ENCODE results near the gene ATP11A.
A peak's percentile ranks its signal among the peaks of the same experiment; 100 is the strongest.
"Not testable (repeated sequence)": the region's sequence is repeated elsewhere in the genome, so short reads cannot be mapped to it uniquely, and the experiment has no call there.

Gene ATP11A

DNA sequence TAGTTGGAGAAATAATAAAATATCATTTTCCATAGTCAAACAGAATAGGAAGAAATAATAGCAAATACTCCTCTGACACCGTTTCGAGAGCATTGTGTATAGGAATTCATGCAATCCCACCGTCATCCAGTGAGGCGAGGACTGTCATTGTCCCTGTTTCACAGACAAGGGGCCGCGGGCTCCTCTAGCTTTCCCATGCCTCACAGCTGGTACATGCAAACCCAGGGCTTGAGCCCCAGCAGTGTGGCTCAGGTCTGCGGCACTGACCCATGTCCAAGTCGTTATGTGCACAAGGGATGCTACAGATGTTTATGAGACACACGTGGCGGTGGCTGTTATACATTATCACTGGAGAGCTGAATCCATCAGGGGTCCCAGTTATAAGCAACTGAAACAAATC lies 18.5 kb upstream of the ATP11A start:
- no peak for DNase-seq

DNA sequence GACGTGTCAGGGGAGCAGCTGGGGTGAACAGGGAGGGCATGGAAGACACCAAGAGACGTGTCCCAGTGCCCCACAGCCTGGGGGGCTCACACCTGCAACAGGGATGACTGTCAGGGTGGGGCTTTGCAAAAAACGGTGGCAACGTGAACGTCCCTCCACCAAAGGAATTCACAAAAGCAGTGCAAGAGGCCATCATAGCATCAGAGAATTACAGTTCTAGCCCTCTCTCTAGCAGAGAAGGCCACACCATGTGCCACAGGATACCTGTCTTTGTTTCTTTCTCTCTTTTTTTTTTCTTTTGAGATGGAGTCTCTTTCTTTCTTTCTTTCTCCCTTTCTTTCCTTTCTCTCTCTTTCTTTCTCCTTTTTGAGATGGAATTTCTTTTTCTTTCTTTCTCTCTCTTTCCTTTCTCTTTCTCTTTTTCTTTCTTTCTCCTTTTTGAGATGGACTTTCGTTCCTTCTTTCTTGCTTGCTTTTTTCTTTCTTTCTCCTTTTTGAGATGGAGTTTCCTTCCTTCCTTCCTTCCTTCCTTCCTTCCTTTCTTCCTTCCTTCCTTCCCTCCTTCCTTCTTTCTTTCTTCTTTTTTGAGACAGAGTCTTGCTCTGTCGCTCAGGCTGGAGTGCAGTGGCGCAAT lies 17.1 kb upstream of the ATP11A start:
- no peak for DNase-seq

DNA sequence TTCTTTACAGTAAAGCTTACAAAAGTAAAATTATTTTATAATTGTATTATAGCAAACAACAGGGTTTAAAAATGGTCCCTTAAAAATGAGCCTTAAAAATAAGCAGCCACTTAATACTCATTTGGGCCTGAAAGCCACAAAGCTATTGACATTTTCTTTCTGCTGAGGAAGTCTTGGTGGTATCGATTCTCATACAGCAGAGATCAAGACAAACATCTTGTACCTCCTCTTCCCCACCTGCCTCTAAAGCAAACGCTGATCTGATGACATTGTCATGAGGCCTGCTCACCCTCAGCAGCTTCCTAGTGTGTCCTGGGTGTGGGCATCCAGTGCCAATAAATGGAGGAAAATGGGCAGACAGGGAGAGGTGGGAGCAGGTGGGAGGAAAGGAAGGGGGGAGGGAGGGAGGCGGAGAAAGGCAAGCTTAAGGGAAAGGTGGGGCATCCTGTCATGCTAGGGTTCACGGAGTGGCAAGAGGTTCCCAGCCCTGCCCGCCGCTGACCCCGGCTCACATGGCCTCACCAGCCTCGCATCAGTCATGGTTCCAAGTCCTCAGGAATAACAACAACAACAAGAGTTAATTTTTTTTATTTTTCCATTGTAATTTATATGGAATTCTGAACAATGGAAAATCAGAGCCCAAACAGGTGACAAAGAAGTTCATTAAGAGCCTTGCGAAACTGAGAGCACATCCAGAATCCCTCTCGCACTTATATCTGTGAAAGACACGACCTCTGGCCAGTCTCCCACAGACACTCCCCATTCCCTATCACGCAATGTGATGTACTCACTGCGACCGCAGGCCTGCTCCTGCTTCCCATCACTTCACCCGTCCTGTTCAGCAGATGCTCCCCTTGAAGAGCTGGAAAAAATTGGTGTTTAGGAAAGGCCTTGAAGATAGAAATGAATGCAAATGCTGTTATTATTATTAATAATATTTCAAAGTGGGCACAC lies 15.1 kb upstream of the ATP11A start:
- peak; percentile 19 for DNase-seq

DNA sequence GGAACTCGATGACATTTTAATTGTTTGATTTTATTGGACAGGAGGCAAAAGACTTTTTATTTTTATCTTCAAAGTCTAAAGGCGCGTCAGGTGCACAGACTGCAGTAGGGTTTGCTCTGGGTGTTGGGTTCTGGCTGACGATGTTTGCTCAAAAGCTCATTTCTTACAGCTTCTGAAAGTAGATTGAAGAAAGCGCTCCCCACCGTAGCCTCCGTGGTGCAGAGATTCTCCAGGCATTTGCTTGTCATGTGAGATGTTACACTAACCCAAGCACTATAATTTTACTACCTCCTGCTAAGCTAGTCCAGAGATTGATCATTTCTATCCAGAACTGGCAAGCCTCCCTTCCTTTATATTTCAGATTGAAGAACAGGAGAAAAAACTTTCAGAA lies 14.5 kb upstream of the ATP11A start:
- DNase-seq = no peak

DNA sequence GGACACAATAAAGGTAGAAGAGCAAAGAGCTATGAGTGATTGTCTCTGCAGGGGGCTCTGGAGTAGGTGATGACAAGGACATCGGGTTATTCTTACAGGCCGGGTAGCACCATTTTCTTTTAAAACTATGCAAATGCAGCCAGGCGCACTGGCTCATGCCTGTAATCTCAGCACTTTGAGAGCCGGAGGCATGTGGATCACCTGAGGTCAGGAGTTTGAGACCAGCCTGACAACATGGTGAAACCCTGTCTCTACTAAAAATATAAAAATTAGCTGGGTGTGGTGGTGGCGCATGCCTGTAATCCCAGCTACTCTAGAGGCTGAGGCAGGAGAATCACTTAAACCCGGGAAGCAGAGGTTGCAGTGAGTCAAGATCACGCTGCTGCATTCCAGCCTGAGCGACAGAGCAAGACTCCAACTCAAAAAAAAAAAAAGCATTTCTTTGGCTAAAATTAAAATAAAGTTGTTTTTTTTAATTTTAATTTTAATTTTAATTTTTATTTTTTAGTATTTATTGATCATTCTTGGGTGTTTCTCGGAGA lies 12.3 kb upstream of the ATP11A start:
- DNase-seq = not testable (repeated sequence)

DNA sequence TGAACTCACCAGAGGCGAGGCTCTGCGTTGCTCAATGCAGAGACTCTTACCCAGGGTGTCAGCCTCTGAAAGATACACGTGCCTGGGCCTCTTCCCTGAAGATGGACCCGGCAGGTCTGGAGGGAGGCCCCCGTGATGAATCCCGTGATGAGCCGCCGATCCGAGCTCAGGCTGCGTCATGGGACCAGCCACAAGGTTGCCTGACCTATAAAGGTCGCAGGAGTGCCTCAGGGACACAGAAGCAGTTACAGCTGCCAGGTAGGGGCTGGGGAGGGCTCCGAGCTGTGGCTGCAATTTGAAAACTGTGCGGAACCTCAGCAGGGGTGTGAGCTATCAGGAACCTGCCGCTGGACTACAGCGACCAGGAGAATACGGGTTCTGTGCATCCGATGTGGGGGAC lies 10.5 kb upstream of the ATP11A start:
- DNase-seq = no peak

DNA sequence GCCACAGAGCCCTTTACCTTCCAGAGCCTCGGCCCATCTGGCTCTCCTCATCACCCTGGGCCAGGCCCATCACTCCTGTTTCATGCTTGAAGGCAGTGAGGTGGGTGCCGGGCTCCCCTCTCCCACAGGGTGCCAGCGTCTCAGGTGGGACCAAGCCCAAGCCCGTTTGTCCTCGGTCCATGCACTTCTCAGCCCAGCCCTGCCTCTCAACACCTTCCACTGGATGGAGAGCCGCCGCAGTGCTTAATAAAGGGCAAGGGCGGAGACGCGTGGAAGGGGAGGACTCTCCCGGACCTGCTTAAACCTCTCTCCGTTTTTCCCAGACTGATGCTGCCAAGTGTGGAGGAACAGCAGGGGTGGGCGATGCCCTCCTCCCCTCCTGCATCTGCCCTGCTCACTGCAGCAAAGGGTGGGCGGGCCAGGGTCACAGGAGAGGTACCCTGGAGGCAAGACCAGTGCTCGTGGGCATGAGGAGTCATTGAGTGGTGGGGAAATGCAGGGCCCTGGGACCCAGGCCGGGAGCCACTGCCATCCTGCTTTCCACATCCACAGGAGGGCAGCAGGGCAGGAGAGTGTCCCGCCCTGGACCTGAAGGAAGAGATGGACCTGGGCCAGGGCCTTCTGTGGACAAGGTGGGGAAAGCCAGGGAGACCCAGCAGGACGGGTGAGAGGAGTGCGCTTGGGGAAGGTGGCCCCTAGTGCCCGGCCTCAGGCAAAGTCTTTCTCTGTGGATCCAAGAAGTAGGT lies 9.7 kb upstream of the ATP11A start:
- DNase-seq = no peak

DNA sequence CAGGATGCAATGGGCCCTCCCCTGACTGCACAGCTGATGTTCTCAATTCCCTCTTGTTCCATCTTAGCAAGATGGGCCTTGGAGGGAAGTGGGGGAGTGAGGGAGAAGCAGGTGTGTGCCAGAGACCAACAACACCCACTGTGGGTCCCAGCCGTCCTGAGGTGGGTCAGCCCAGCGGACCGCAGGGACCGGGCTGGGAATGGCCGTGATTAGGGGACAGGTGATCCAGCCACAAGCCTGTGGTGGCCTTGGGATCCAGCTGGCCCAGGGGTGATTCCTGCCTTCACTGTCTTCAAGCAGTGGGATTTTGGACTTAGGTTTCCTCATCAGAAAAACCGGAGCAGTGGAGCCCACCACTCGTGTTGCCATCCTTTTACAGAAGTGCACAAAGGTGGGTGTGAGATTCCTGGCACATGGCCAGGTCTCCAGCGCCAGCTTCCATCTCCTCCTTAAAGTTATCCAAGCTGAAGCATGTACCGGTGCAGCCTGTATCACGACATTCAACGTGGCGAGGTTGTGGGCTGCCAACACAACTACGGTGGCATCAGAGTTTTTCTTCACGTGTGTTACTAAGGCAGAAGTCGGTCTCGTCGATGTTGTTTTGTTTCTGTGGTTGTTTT lies 9.0 kb upstream of the ATP11A start:
- DNase-seq = no peak

DNA sequence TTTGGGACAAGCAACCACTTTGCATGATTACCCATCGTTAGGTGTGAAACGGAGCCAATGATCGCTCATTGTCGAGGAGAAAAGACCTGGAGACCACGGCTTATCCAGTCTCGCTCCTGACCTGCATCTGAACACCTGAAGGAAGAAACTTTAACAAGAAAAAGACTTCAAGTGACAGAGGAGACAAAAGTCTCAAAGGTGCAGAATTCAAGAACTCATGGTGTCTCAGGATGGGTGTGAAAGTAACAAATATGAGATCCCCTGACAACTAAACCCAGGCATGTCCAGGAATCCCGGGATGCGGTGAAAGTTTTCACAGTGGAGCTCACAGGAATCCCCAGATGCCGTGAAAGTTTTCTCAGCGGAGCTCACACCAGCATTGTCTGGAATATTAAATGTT lies 6.3 kb upstream of the ATP11A start:
- DNase-seq = no peak

DNA sequence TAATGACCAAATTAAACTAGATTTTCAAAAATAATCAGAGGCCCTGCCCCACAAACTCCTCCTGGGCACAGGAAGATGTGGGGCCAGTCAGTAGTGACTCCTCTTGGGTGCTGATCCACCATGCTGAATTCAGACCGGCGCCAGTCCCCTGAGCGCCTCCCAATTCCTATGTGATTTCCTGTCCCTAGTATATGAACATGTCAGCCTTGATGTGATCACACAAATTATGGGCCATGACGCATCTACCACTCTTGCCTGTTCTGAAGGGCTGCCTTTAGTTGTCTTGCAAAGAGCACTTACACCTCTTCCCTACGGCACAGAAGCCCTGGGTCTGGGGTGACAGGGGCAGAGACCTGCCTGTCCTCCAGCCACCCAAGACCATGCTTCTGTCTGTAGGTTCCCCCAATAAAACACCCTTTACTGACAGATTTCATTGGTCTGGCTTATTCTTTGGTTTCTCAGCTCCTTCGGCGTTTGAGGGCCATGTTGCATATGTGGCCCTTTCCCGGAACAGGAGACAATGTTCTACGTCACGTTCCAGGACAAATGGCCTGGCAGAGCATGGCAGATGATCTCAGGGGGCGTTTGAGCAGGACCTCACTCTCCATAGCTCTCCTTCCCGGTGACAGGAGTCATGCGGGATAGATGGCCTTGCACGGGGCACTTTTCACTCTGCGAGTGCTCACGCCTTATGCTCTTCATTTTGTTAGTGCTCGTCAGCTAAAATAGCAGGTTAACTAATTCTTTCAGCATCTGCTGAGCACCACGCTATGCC lies 5.6 kb upstream of the ATP11A start:
- no peak for DNase-seq

DNA sequence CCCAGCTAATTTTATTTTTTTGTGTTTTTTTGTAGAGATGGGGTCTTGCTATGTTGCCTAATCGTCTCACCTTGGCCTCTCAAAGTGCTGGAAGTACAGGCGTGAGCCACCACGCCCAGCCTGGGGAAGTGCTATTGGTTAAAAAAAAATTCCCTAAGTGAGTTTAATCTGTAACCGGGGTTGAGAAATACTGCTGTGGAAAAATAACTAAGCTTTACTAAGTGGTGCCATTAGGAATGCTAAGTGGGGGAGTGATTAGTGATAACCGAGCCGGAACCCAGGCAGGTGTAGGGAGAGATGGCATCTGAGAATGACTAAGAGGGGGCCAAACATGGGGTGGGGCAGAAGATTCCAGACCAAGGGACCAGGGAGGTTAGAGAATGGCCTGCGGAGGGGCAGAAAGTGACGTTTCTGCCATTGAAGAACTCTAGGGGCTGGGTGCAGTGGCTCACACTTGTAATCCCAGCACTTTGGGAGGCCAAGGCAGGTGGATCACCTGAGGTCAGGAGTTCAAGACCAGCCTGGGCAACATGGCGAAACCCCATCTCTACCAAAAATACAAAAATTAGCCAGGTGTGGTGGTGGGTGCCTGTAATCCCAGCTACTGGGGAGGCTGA lies 4.5 kb upstream of the ATP11A start:
- not testable (repeated sequence) for DNase-seq

DNA sequence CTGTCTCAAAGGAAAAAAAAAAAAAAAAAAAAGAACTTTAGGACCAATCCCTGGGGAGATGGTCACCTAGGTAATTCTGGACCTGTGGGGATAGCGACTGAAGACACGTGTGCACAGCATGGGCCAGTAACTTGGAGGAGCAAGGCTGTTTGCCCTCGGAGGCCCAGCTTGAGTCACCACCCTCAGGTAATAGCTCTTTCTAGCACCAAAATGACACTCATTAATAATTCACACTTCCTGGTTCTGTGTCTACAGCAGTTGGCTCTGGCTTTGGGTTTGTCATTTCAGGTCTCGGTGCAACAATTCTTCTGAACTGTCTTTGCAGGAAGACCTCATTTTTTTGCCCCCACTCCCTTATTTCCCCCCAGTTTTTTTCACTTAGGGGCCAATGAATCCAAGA lies 3.9 kb upstream of the ATP11A start:
- DNase-seq = no peak

DNA sequence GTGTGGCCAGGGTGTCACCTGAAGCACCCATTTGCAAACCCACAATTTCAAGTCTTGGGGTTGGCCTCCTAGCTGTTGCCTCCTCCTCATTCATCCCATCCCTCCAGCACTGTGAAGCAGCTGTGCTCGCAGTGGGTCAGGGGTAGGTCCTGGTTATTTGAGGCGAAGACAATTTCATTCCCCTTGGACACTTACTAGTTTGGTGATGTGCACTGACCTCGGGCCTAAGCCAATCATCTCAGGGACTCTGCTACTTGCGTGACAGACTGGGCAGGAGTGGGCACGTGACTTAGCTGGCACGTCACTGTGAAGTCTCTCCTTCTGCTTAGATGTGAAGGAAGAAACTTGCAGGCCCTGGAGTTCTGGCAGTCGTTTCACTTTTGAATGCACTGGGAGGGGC lies 3.5 kb upstream of the ATP11A start:
- no peak for DNase-seq

DNA sequence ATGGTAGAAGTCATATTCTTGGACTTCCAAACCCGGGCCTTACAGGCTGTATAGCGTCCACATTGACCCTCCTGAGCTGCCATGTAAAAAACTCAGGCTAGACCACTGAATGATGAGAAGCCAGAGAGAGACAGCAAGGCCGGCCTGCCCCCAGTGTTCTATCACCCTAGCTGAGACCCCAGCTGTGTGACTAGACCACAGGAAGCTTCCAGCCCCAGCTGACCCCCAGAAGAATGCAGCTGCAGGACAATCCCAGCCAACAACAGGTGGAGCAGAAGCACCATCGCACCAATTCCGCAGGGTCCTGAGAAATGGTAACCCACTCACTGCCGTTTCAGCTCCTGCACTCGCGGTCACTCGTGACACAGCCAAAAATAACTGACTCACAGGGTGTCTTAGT lies 2.9 kb upstream of the ATP11A start:
- no peak for DNase-seq

DNA sequence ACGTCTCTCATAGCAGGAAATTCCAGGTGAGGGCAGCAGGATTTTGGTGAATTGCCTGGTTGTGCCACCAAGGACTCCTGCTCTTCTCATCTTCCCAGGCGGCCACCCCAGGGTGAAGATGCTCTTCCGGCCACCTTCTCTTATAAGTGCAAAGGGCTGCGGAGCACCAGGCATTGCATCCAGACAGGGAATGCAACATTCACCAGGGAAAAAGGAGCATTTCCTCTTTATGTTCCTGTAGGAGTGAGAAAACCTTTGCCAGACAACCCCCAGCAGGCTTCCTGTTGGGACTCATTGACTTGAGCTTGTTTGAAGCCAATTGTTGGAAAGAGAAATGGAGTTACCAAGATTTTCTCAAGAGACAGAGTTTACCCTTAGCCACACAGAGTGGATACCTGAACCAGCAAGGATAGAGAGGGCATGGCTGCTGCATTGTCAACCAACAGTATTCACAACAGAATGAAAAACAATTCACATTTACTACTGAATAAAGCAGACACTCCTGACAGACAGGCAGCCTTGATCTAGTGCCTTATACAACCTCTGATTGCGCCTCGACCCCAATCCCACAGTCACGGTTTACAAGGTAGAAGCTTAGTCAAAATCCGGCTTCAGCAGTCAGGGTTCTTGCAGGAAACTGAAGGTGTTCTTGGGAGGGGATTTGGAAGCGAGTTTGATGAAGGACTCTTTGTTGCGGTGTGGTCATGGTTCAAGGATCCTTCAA lies 1.8 kb upstream of the ATP11A start:
- no peak for DNase-seq

DNA sequence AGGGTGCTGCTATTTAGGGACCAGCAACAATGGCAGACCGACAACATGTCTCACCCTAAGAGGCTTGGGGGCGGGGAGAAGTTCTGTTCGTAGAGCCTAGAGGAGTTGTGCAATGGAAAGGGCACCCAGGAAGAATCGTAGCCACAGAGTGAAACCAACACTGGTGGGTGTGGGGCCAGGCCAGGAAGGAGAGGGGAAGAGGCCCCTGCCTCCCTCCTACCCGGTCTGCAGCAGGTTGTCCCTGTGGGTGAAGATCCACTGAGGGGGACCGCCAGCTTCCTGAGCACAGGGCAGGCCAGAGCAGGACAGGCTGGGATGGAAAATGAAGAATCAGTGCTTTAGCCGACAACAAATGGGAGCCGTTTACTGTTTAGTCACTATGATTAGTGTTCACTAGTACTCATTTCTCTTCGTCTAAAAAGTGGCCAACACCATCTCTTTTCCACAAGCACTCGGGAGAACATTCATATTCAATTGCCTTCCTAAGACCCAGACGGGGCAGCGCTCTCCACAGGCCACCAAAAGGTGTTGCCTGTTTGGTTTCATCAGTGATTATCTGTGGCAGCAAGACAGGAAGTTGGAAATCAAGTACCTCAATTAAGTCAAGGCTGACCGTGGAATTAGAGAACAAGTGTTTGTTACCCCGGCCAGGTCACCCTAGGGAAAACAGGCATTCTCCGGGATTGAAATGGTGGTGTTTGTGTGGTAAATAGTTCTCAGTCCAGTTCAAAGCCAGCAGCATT lies 1.1 kb upstream of the ATP11A start:
- peak; percentile 58 for DNase-seq

DNA sequence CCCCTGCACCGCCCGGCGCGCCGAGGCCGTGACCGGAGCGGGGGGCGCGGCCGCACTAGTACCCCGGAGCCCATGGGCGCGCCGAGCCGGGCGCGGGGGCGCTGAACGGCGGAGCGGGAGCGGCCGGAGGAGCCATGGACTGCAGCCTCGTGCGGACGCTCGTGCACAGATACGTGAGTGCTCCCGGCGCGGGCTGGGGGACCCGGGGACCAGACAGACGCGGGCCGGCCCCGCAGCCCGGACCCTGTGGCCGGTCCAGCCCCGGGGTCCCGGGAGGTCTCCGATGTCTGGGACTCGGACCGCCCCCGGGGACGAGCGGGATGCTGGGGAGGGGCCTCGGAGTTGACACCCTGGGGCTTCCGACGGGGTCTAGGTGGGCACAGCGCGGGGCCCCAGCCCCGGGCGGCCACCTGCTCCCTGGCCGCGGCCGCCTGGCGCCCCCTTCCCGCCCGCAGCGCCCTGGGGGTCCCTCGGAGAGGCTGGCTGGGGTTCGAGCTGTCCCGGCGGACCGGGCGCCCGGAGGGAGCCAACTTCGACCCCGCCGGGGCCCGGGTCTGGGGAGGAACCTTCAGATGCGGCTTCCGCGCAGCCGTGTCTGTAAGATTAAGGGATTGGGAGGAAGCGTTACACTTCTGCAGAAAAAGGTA lies 568 bp downstream of the ATP11A start:
- DNase-seq = peak; percentile 53

DNA sequence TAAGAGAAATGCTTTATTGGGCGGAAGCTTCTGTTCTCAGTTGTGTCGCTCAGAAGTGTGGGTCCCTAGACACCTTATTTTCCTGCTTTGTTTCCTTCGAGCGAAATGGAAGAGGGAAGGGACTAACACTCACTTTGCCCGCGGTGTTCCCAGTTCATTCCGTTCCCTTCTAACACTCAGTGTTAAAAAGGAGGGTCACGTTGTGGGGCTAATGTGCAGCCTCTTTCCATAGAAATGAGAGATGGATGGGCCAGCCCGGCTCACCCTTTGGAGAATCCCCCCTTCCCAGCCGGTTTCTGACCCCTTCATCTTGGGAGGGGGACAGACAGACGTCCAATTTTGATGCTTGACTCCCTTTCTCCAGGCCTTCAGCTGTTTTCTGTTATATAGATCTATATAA lies 2.3 kb downstream of the ATP11A start:
- no peak for DNase-seq

DNA sequence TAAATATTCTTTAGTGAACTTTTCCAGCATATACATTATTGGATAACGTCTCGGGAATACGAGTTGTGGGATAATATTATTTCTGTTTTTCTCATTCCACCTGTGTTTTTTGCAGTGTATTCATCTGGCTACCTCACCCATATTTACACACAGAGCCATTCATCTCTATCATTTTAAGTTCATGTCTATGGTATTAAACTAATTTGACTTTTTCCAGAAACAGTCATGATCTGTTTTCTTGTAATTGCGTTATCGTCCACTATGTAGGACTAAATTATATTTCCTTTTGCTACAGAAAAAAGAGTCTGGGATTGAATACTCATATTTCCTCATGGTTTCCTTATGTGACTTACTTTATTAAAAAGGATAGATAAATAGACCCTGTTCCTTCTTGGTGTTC lies 2.7 kb downstream of the ATP11A start:
- DNase-seq = no peak

All from CD4-positive, alpha-beta T cell treated with Interleukin-6 for 4 hours (primary cell).